ENCODE measurements around the gene PSMD5. TPM values are rescaled to one million over a fixed set of nuclear protein-coding genes. Genes with fewer than 3 reads are reported as not detected.

PSMD5 gene
- polyA plus RNA-seq, 6 donors from 2014 or later: 3.6 to 22.8 (median 17.4) TPM

GRCh38 chr9:120869726-120870125 lies 27.0 kb upstream of the PSMD5 start:
- H3K27me3 Mint-ChIP-seq: no peaks in the 10 kb centered on the region
- H3K27ac Mint-ChIP-seq: peak overlapping the region in 3 of 6 donors; percentile 59 to 98 (median 83)
- peaks cover 7 to 28% (median 20%) of the 10 kb centered on the region in 3 donors for H3K4me1 Mint-ChIP-seq
- H3K9me3 Mint-ChIP-seq: no peaks in the 10 kb centered on the region
- H3K4me3 Mint-ChIP-seq: peak overlapping the region in 4 of 8 donors; percentile 77 to 96 (median 92)
- DNase-seq: no peak
- no peaks in the 10 kb centered on the region for H3K36me3 Mint-ChIP-seq
- no peak for ATAC-seq (ENCODE audit: low read depth in 2 of 2)

GRCh38 chr9:120869360-120869687 lies 26.6 kb upstream of the PSMD5 start:
- Mint-ChIP-seq H3K27ac (peak overlapping the region; percentile 46 to 98 (median 92)), H3K4me3 (peak overlapping the region; percentile 75 to 98 (median 96)), H3K36me3 (no peaks in the 10 kb centered on the region), H3K27me3 (no peaks in the 10 kb centered on the region), H3K4me1 (peaks cover 7 to 28% (median 20%) of the 10 kb centered on the region in 3 donors), H3K9me3 (no peaks in the 10 kb centered on the region)
- ATAC-seq (ENCODE audit: low read depth in 2 of 2): no peak
- DNase-seq: no peak

- Mint-ChIP-seq H3K4me1 (peaks cover 7 to 27% (median 18%) of the 10 kb centered on the region in 3 donors), H3K27ac (peak overlapping the region; percentile 63 to 98 (median 92)), H3K36me3 (no peaks in the 10 kb centered on the region), H3K9me3 (no peaks in the 10 kb centered on the region), H3K27me3 (no peaks in the 10 kb centered on the region), H3K4me3 (peak overlapping the region; percentile 75 to 98 (median 96))
- ATAC-seq (ENCODE audit: low read depth in 2 of 2): peak; percentile 84 to 85
- DNase-seq: peak; percentile 93
Observed at GRCh38 chr9:120868676-120869359, 26.1 kb upstream of the PSMD5 start.

- H3K36me3 Mint-ChIP-seq: no peaks in the 10 kb centered on the region
- DNase-seq (no peak), ATAC-seq (ENCODE audit: low read depth in 2 of 2) (peak; percentile 26 to 29)
- no peaks in the 10 kb centered on the region for H3K9me3 Mint-ChIP-seq
- peak overlapping the region; percentile 75 to 96 (median 82) for H3K4me3 Mint-ChIP-seq
- H3K27me3 Mint-ChIP-seq: no peaks in the 10 kb centered on the region
- peaks cover 7 to 22% (median 13%) of the 10 kb centered on the region in 3 donors for H3K4me1 Mint-ChIP-seq
- H3K27ac Mint-ChIP-seq: peak overlapping the region; percentile 61 to 93 (median 87)
Observed at GRCh38 chr9:120868339-120868675, 25.6 kb upstream of the PSMD5 start.

DNA sequence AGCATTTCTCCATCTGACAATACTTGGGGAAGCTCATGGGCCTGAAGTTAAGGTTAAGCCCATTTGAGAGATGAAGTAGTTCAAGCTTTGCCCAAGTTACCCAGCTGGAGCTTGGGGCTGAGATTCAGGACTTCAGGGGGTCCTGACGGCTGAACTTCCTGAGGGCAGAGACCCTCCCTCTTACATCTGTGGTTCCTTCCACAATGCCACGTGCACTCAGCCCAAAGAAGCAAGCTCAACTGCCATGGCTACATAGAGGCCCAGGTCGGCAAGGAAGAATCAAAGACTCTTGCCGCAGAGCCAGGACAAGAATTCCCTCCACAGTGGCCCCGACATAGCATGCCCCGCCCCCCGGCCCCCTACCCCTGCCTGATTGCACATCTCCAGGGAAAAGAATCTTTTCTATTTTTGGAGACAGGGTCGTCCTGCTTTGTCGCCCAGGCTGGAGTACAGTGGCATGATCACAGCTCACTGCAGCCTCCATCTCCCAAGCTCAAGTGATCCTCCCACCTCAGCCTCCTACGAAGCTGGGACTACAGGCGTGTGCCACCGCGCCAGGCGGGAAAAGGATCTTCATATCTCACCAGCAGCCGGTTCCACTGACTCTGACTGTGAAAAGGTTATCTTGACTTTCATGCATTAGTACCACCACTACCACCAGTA lies 25.1 kb upstream of the PSMD5 start:
- Mint-ChIP-seq H3K9me3 (no peaks in the 10 kb centered on the region), H3K4me1 (peaks cover 7 to 22% (median 10%) of the 10 kb centered on the region in 3 donors), H3K36me3 (no peaks in the 10 kb centered on the region), H3K27me3 (no peaks in the 10 kb centered on the region), H3K27ac (peak overlapping the region; percentile 61 to 93 (median 87)), H3K4me3 (peak overlapping the region; percentile 75 to 96 (median 82))
- ATAC-seq (ENCODE audit: low read depth in 2 of 2) (no peak), DNase-seq (no peak)

GRCh38 chr9:120866651-120867050 lies 23.9 kb upstream of the PSMD5 start:
- Mint-ChIP-seq H3K27ac (peak overlapping the region in 1 of 6 donors; percentile 41), H3K4me3 (peak overlapping the region in 1 of 8 donors; percentile 6), H3K27me3 (no peaks in the 10 kb centered on the region), H3K4me1 (peaks cover 7 to 22% (median 10%) of the 10 kb centered on the region in 3 donors), H3K36me3 (no peaks in the 10 kb centered on the region), H3K9me3 (no peaks in the 10 kb centered on the region)
- ATAC-seq (ENCODE audit: low read depth in 2 of 2) (no peak), DNase-seq (no peak)

GRCh38 chr9:120865809-120866208 lies 23.1 kb upstream of the PSMD5 start:
- H3K4me3 Mint-ChIP-seq: no peak overlapping the region
- no peaks in the 10 kb centered on the region for H3K36me3 Mint-ChIP-seq
- H3K4me1 Mint-ChIP-seq: peaks cover 7 to 22% (median 7%) of the 10 kb centered on the region in 3 donors
- H3K27ac Mint-ChIP-seq: peak overlapping the region in 3 of 6 donors; percentile 38 to 69 (median 41)
- no peak for DNase-seq
- H3K27me3 Mint-ChIP-seq: no peaks in the 10 kb centered on the region
- H3K9me3 Mint-ChIP-seq: no peaks in the 10 kb centered on the region
- no peak for ATAC-seq (ENCODE audit: low read depth in 2 of 2)

DNA sequence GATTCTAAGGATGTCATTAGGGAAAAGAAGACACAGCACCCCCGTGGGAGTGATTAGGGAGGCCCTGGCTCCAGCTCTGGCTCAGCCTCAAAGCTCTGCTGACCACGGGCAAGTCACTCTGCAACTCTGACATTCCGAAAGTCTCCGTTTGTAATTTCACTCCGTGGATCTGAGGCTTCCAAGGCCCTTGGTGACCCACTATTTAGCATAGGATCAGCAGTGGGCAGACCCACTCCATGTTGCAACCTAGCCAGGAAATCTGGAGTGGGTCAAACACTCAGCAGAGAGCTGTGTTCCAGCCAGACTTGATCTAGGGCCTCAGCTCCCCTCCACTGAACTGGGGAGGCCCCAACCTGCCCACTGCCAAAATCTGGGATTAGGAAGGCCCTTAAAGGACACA lies 22.5 kb upstream of the PSMD5 start:
- no peaks in the 10 kb centered on the region for H3K9me3 Mint-ChIP-seq
- no peaks in the 10 kb centered on the region for H3K27me3 Mint-ChIP-seq
- H3K4me3 Mint-ChIP-seq: no peak overlapping the region
- no peak for ATAC-seq (ENCODE audit: low read depth in 2 of 2)
- DNase-seq: no peak
- no peak overlapping the region for H3K27ac Mint-ChIP-seq
- no peaks in the 10 kb centered on the region for H3K36me3 Mint-ChIP-seq
- peaks cover 7 to 22% (median 11%) of the 10 kb centered on the region in 3 donors for H3K4me1 Mint-ChIP-seq

DNA sequence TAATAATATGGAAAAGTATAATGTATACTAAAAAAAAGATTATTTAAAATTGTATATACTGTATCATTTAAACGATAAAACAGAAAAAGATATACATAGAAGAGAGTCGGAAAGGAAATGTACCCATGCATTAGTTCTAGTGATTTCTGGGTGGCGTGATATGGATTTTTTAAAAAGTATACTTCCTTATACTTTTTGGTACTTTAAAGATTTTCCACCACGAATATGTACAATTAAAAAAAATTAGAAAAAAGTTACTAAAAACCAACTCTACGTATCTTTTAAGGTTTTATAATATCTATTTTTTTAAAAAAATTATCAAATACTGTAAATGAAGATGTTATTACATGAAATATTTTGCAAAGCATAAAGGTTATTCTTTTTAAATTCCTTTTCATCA lies 22.0 kb upstream of the PSMD5 start:
- ATAC-seq (ENCODE audit: low read depth in 2 of 2) (no peak), DNase-seq (no peak)
- Mint-ChIP-seq H3K4me3 (no peak overlapping the region), H3K4me1 (peaks cover 7 to 17% (median 11%) of the 10 kb centered on the region in 3 donors), H3K36me3 (no peaks in the 10 kb centered on the region), H3K27ac (no peak overlapping the region), H3K9me3 (no peaks in the 10 kb centered on the region), H3K27me3 (no peaks in the 10 kb centered on the region)

GRCh38 chr9:120863833-120864232 lies 21.1 kb upstream of the PSMD5 start:
- no peak overlapping the region for H3K4me3 Mint-ChIP-seq
- DNase-seq (no peak), ATAC-seq (ENCODE audit: low read depth in 2 of 2) (no peak)
- H3K27me3 Mint-ChIP-seq: no peaks in the 10 kb centered on the region
- H3K27ac Mint-ChIP-seq: no peak overlapping the region
- no peaks in the 10 kb centered on the region for H3K36me3 Mint-ChIP-seq
- peaks cover 9 to 12% (median 11%) of the 10 kb centered on the region in 3 donors for H3K4me1 Mint-ChIP-seq
- H3K9me3 Mint-ChIP-seq: no peaks in the 10 kb centered on the region

DNA sequence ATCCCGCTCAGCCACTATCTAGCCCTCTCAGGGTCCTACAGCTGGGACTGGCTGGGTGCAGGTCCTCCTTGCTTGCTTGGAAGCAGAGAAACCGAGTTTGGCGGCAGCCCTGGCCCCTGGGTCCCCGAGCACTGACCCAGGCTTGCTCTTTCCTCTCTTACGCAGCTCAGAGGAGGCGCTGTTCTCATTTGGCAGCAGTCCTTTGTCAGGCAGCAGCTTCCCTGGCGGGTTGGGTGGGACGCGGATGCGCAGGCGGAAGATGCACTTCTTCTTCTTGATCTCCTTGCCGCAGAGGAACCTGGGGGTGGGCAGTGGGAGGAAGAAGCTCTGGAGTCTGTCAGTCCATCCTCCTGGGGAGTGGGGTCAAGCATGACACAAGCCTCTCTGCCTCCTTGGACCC lies 19.7 kb upstream of the PSMD5 start:
- ATAC-seq (ENCODE audit: low read depth in 2 of 2) (no peak), DNase-seq (no peak)
- no peaks in the 10 kb centered on the region for H3K36me3 Mint-ChIP-seq
- no peaks in the 10 kb centered on the region for H3K27me3 Mint-ChIP-seq
- no peaks in the 10 kb centered on the region for H3K9me3 Mint-ChIP-seq
- H3K27ac Mint-ChIP-seq: peak overlapping the region in 1 of 6 donors; percentile 63
- no peak overlapping the region for H3K4me3 Mint-ChIP-seq
- peaks cover 5 to 8% (median 6%) of the 10 kb centered on the region in 3 donors for H3K4me1 Mint-ChIP-seq

GRCh38 chr9:120861935-120862334 lies 19.2 kb upstream of the PSMD5 start:
- H3K36me3 Mint-ChIP-seq: no peaks in the 10 kb centered on the region
- DNase-seq: no peak

GRCh38 chr9:120860083-120860482 lies 17.4 kb upstream of the PSMD5 start:
- no peaks in the 10 kb centered on the region for H3K36me3 Mint-ChIP-seq
- peaks cover 5 to 11% (median 8%) of the 10 kb centered on the region in 3 donors for H3K4me1 Mint-ChIP-seq
- no peak overlapping the region for H3K4me3 Mint-ChIP-seq
- no peaks in the 10 kb centered on the region for H3K27me3 Mint-ChIP-seq
- no peaks in the 10 kb centered on the region for H3K9me3 Mint-ChIP-seq
- ATAC-seq (ENCODE audit: low read depth in 2 of 2): no peak
- DNase-seq: no peak
- H3K27ac Mint-ChIP-seq: no peak overlapping the region

More at GRCh38 chr9:120861935-120862334, 19.2 kb upstream of the PSMD5 start:
- H3K27me3 Mint-ChIP-seq: no peaks in the 10 kb centered on the region
- H3K4me1 Mint-ChIP-seq: peaks cover 5 to 8% (median 6%) of the 10 kb centered on the region in 3 donors
- no peak overlapping the region for H3K27ac Mint-ChIP-seq
- H3K4me3 Mint-ChIP-seq: no peak overlapping the region
- H3K9me3 Mint-ChIP-seq: no peaks in the 10 kb centered on the region
- ATAC-seq (ENCODE audit: low read depth in 2 of 2): no peak

DNA sequence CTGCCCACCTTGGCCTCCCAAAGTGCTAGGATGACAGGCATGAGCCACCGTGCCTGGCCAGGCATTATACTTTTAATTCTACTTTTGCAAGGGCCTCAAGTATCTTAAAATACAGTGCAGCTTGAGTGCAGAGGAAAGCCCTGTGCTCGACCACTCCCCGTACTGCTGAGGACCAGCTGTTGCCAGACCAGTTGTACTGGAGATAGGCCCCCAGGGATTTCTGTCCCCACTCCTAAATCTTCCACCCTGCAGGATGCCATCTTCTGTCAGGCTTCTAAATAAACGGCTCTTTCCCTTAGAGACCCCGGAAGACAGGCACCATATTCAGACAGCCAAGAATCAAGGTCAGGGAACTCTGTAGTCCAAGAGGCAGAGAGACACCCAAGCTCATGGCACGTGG lies 16.6 kb upstream of the PSMD5 start:
- H3K36me3 Mint-ChIP-seq: no peaks in the 10 kb centered on the region
- H3K9me3 Mint-ChIP-seq: no peaks in the 10 kb centered on the region
- H3K4me3 Mint-ChIP-seq: no peak overlapping the region
- H3K27me3 Mint-ChIP-seq: no peaks in the 10 kb centered on the region
- no peak for ATAC-seq (ENCODE audit: low read depth in 2 of 2)
- peaks cover 5 to 11% (median 8%) of the 10 kb centered on the region in 3 donors for H3K4me1 Mint-ChIP-seq
- peak overlapping the region in 2 of 6 donors; percentile 15 to 80 for H3K27ac Mint-ChIP-seq
- DNase-seq: no peak

All from naive B cell (primary cell).